Omental fat pad (tissue), 4 donors: ENCODE measurements around the gene IGF2BP2. TPM values are rescaled to one million over a fixed set of nuclear protein-coding genes. Genes with fewer than 3 reads are reported as not detected.

Experiments used
- ATAC-seq: fragments of 150-250 bp; one replicate; pipeline ENCODE4 v1.9.1; 2016; ENCODE audit warnings: mild to moderate bottlenecking, moderate library complexity; ENCODE audit not compliant: low FRiP score
- DNase-seq: peaks from one replicate; pipeline ENCODE4 v3.0.0-alpha.2; 2019; ENCODE audit warnings: low spot score
- total RNA-seq, 4 donors: library from RNA; depleted of rRNA; stranded (reverse); fragments of >200 nt; gene quantifications; one replicate each; pipeline ENCODE4 v1.1.0, GENCODE V29; 2016
- TF ChIP-seq, protein P1 (sequence below), 3 donors: fragments of 450-650 bp; IDR thresholded peaks; one replicate each; pipeline ENCODE4 v1.5.1; 2016 to 2017; ENCODE audit warnings: antibody characterized with exemption in 3 of 3, mild to moderate bottlenecking in 3 of 3, moderate library complexity in 2 of 3

IGF2BP2 gene
- total RNA-seq, 4 donors from 2014 or later, result 7.3 to 48.9 (median 18.7) TPM

DNA sequence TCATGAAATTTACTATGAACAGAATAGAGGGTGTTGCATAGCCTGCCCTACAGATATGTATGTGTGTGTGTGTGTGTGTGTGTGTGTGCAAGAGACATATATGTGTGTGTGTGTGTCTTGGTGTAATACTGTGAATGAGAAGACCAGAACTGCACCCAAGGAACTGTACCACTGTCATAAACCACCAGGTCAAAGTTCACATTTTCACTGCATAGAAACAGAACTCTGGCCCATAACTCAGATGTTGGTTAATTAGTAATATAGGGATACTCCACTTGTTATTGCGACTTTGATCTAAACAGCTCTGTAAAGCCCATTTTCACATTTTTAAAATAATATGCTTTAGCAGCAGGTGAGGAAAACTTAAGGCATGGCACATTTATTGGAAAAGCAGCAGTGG is 111.8 kb downstream of the IGF2BP2 start:
- ATAC-seq (no peak), DNase-seq (no peak)
- TF ChIP-seq, protein P1, sequence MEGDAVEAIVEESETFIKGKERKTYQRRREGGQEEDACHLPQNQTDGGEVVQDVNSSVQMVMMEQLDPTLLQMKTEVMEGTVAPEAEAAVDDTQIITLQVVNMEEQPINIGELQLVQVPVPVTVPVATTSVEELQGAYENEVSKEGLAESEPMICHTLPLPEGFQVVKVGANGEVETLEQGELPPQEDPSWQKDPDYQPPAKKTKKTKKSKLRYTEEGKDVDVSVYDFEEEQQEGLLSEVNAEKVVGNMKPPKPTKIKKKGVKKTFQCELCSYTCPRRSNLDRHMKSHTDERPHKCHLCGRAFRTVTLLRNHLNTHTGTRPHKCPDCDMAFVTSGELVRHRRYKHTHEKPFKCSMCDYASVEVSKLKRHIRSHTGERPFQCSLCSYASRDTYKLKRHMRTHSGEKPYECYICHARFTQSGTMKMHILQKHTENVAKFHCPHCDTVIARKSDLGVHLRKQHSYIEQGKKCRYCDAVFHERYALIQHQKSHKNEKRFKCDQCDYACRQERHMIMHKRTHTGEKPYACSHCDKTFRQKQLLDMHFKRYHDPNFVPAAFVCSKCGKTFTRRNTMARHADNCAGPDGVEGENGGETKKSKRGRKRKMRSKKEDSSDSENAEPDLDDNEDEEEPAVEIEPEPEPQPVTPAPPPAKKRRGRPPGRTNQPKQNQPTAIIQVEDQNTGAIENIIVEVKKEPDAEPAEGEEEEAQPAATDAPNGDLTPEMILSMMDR (IDR thresholded peaks at IDR 0.05), result no peak

DNA sequence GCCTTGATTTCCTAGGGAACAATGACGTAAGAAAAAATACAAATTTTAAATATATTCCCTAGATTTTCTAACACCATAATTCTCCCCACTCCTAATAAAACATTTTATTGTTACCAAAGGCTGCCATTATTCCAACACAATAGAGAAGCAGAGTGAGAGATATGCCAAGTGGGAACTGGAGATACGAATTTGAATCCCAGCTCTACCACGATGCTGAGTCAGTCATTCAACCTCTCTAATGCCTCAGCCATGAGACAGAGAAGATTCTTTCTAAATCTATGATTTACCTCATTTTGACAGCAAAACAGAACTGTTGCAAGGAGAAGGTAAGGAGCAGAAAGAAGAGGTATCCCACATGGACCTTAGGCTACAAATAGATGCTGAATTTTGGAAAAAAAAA is 112.5 kb downstream of the IGF2BP2 start:
- DNase-seq (no peak), ATAC-seq (no peak)
- TF ChIP-seq, protein P1 (IDR thresholded peaks at IDR 0.05), result no peak

DNA sequence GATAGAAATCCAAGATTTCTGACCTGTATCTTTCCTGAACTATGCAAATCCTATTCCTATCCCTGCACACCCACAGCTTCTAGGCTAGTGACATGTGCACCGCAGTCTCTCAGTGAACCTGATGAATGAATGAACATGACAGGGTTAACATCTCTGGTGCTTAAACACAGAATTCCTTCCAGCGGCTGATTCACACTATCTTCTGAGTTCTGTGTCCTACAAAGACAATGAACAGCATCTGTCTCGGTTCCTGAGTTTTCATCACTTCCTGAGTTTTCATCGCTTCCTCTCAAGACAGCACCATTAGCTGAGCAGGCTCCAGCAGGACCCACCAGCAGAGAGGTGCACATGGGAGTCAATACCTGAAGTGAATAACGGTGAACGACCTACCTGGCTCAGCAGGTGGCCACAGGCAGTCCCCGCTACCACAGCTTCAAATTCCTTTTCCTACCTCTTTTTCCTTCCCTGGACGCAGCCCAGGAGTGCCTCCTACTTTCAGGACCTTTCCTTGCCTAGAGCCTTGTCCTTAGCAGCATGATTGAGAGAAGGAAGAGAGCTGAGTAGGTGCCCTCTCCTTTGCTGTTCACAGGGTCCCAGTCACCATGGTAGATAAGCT is 113.5 kb downstream of the IGF2BP2 start:
- ATAC-seq, result no peak
- TF ChIP-seq, protein P1 (IDR thresholded peaks at IDR 0.05), result no peak
- DNase-seq, result no peak

DNA sequence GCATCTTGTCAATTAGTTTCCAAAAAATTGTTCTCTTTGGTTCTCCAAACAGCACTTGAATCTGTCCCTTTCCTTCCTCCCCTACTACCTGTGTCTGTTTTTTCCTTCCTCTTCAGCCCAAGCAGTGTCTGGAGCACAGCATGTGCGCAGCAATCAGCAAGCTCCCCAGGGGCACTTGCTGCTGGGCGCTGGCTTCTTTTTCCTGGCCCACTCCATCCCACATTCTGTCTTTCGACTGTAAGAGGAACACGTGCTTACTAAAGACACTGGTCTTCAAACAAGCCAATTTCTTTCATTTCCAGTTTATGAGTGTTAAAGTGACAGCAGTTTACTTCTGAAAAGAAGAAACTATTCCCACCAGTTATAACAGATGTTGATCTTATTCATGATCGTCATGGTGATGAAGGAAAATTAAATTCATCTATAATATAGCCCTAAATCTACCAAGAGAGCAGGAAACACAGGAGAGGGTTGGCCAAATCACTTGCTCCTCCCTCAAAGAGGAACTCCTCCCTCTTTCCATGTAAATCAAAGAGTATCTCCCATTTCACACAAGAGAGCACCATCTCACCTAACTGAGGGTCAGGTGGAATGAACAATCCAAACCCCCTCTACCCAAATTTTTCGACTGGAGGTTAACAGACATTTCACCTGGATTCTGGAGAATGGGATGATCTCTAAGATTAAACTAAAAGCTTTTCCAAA is 115.4 kb downstream of the IGF2BP2 start:
- TF ChIP-seq, protein P1 (IDR thresholded peaks at IDR 0.05), result no peak
- ATAC-seq (no peak), DNase-seq (no peak)

DNA sequence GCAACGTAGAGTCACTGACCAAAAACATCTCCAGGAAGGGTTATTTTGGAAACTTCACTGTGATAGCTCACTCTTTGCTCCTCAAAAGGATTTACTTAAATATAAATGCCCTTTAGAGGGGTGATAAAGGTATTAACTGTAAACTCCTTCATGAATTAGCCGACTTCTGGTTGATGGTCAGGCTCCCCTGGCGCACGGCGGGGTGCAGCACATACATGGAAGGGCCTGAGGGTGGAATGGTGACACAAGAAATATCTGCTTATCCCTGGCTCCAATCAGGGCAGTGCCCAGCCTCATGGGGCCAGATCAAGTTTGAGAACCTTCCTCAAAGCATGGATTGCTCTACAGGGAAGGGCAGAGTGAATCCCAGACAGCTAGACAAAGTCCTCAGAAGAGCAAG is 116.5 kb downstream of the IGF2BP2 start:
- TF ChIP-seq, protein P1 (IDR thresholded peaks at IDR 0.05), result no peak
- no peak for DNase-seq
- ATAC-seq, result no peak

DNA sequence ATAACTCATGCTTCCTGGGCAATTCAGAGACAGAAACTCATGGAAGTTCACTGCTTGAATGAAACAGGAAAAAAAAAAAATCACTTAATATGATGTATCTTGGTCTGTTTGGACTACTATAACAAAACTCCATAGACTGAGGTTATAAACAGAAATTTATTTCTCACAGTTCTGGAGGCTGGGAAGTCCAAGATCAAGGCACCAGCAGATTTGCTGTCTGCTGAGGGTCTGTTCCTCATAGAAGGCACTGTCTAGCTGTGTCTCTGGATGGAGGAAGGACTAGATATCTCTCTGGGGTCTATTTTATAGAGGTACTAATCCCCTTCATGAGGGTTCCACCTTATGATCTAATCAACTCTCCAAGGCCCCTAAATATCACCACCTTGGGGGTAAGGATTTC is 119.3 kb downstream of the IGF2BP2 start:
- no peak for DNase-seq
- ATAC-seq, result no peak
- TF ChIP-seq, protein P1 (IDR thresholded peaks at IDR 0.05), result no peak
